Sigmoid colon (tissue), 7 donors: Measurements from ENCODE around the gene LRP6. TPM values are rescaled to one million over a fixed set of nuclear protein-coding genes. Genes with fewer than 3 reads are reported as not detected.

Experiments used
- DNase-seq: peaks from one replicate; pipeline ENCODE4 v3.0.0-alpha.2; 2019
- H3K27ac ChIP-seq, 4 donors: fragments of 200-600 bp; sonication (generic); one replicate each; pipeline ENCODE4 v1.5.1; 2016 to 2019; ENCODE audit warnings: mild to moderate bottlenecking in 1 of 4
- H3K27me3 ChIP-seq, 3 donors: fragments of 200-600 bp; sonication (generic); one replicate each; pipeline ENCODE4 v1.5.1; 2019; ENCODE audit warnings: mild to moderate bottlenecking in 1 of 3
- H3K36me3 ChIP-seq, 4 donors: fragments of 200-600 bp; sonication (generic); one replicate each; pipeline ENCODE4 v1.5.1; 2016 to 2019
- H3K4me1 ChIP-seq, 4 donors: fragments of 200-600 bp; sonication (generic); one replicate each; pipeline ENCODE4 v1.5.1; 2017 to 2019
- H3K4me3 ChIP-seq, 4 donors: fragments of 200-600 bp; sonication (generic); one replicate each; pipeline ENCODE4 v1.5.1; 2017 to 2019; ENCODE audit warnings: mild to moderate bottlenecking in 2 of 4, moderate library complexity in 1 of 4
- H3K9me3 ChIP-seq, 4 donors: fragments of 200-600 bp in 3 of 4; sonication (generic) in 3 of 4; one replicate each; pipeline versions ENCODE4 v1.5.1 to v1.6.1; 2013 to 2019
- CTCF ChIP-seq, 4 experiments: fragments of 450-650 bp in 3 of 4; fragments of 200-600 bp in 1 of 4; IDR thresholded peaks; one replicate each; pipeline ENCODE4 v1.5.1; 2016 to 2019; ENCODE audit warnings: antibody characterized with exemption in 4 of 4, mild to moderate bottlenecking in 3 of 4, moderate library complexity in 2 of 4
- EP300 ChIP-seq, 4 donors: sonication (generic); formaldehyde crosslinking; IDR thresholded peaks; one replicate each; pipeline ENCODE4 v1.6.1; 2017; ENCODE audit warnings: antibody characterized with exemption in 4 of 4
- POLR2A ChIP-seq, 2 donors: fragments of 450-650 bp; IDR thresholded peaks; one replicate each; pipeline ENCODE4 v1.6.1; 2016; ENCODE audit warnings: antibody characterized with exemption in 2 of 2, mild to moderate bottlenecking in 2 of 2, moderate library complexity in 2 of 2
- POLR2AphosphoS5 ChIP-seq, 4 donors: sonication (generic); formaldehyde crosslinking; IDR thresholded peaks; one replicate each; pipeline ENCODE4 v1.6.1; 2017; ENCODE audit warnings: antibody characterized with exemption in 4 of 4
- WGBS, 2 donors: extraction: QIAGEN DNeasy Blood & Tissue Kit; methylation state at CpG; one replicate each; pipeline ENCODE4 v1.1.7; 2013; 5-methylcytosine and 5-hydroxymethylcytosine counted together
- intact Hi-C: fragments of 100-400 bp; cut with DNase I; formaldehyde crosslinking; loops from one replicate; pipeline ENCODE4 v1.15.1; 2023
- polyA plus RNA-seq, 3 donors: library from polyadenylated mRNA; stranded (reverse); fragments of 200-250 nt; gene quantifications; one replicate each; pipeline ENCODE4 v1.2.3, GENCODE V29; 2013
- total RNA-seq, 4 donors: library from RNA; depleted of rRNA; stranded (reverse); fragments of >200 nt; gene quantifications; one replicate each; pipeline ENCODE4 v1.1.0, GENCODE V29; 2016
- donor health status: healthy with polysubstance abuse.
- donor health status: Bipolar disorder and iron deficiency.
- donor health status: healthy.

LRP6 gene
- total and polyA plus RNA-seq, 7 donors = 1.8 to 55.1 (median 36.0) TPM

GRCh38 chr12:12180136-12180535, 86.7 kb downstream of the LRP6 start:
- Histone ChIP-seq H3K4me3 (no peak overlapping the region), H3K4me1 (peaks cover 0 to 26% (median 22%) of the 10 kb centered on the region in 4 donors), H3K27ac (no peak overlapping the region), H3K36me3 (no peaks in the 10 kb centered on the region), H3K27me3 (no peaks in the 10 kb centered on the region), H3K9me3 (no peaks in the 10 kb centered on the region)
- 0 to 39% methylated on average over 1 of the region's 1 CpG for WGBS, 2 donors
- no peak for DNase-seq
- TF ChIP-seq CTCF (IDR thresholded peaks at IDR 0.05) = no peak
- TF ChIP-seq POLR2A (IDR thresholded peaks at IDR 0.05) = no peak
- TF ChIP-seq EP300 (IDR thresholded peaks at IDR 0.05) = no peak
- TF ChIP-seq POLR2AphosphoS5 (IDR thresholded peaks at IDR 0.05) = no peak
- intact Hi-C loops = no loop called here

- DNase-seq = no peak
- Histone ChIP-seq H3K27ac (no peak overlapping the region), H3K4me3 (no peak overlapping the region), H3K36me3 (no peaks in the 10 kb centered on the region), H3K9me3 (no peaks in the 10 kb centered on the region), H3K27me3 (no peaks in the 10 kb centered on the region), H3K4me1 (peaks cover 0 to 19% (median 16%) of the 10 kb centered on the region in 4 donors)
- intact Hi-C loops = no loop called here
- TF ChIP-seq EP300 (IDR thresholded peaks at IDR 0.05) (no peak), CTCF (IDR thresholded peaks at IDR 0.05) (no peak), POLR2A (IDR thresholded peaks at IDR 0.05) (no peak), POLR2AphosphoS5 (IDR thresholded peaks at IDR 0.05) (no peak)
- 90 to 98% methylated on average over 2 of the region's 2 CpGs for WGBS, 2 donors
Observed at GRCh38 chr12:12178559-12178958, 88.3 kb downstream of the LRP6 start.

- no peaks in the 10 kb centered on the region for H3K27me3 ChIP-seq
- 87 to 91% methylated on average over 3 of the region's 3 CpGs for WGBS, 2 donors
- TF ChIP-seq POLR2A (IDR thresholded peaks at IDR 0.05) (no peak), CTCF (IDR thresholded peaks at IDR 0.05) (no peak), POLR2AphosphoS5 (IDR thresholded peaks at IDR 0.05) (no peak), EP300 (IDR thresholded peaks at IDR 0.05) (no peak)
- H3K36me3 ChIP-seq = no peaks in the 10 kb centered on the region
- no peaks in the 10 kb centered on the region for H3K9me3 ChIP-seq
- intact Hi-C loops = no loop called here
- no peak for DNase-seq
- H3K27ac ChIP-seq = no peak overlapping the region
- H3K4me1 ChIP-seq = peaks cover 0 to 20% (median 13%) of the 10 kb centered on the region in 4 donors
- H3K4me3 ChIP-seq = no peak overlapping the region
Observed at GRCh38 chr12:12176402-12176801, 90.4 kb downstream of the LRP6 start.

GRCh38 chr12:12171991-12172511, 94.8 kb downstream of the LRP6 start:
- WGBS, 2 donors = 33 to 70% methylated on average over 1 of the region's 1 CpG
- Histone ChIP-seq H3K27ac (peak overlapping the region in 1 of 4 donors; percentile 10), H3K36me3 (no peaks in the 10 kb centered on the region), H3K4me3 (no peak overlapping the region), H3K27me3 (no peaks in the 10 kb centered on the region), H3K9me3 (no peaks in the 10 kb centered on the region), H3K4me1 (peaks cover 0 to 20% (median 13%) of the 10 kb centered on the region in 4 donors)
- no peak for TF ChIP-seq EP300 (IDR thresholded peaks at IDR 0.05)
- no peak for TF ChIP-seq POLR2A (IDR thresholded peaks at IDR 0.05)
- no peak for TF ChIP-seq CTCF (IDR thresholded peaks at IDR 0.05)
- TF ChIP-seq POLR2AphosphoS5 (IDR thresholded peaks at IDR 0.05) = no peak
- intact Hi-C loops = no loop called here
- no peak for DNase-seq

GRCh38 chr12:12167847-12168246, 99.0 kb downstream of the LRP6 start:
- H3K9me3 ChIP-seq = no peaks in the 10 kb centered on the region
- peaks cover 0 to 30% (median 21%) of the 10 kb centered on the region in 4 donors for H3K4me1 ChIP-seq
- no peak overlapping the region for H3K4me3 ChIP-seq
- DNase-seq = no peak
- peaks cover 0 to 3% (median 0%) of the 10 kb centered on the region in 4 donors for H3K36me3 ChIP-seq
- 13 to 68% methylated on average over 1 of the region's 1 CpG for WGBS, 2 donors
- intact Hi-C loops = loop anchor here (10.0 kb wide), 1 partner anchor 157 kb away; no protein-coding TSS in a partner anchor
- TF ChIP-seq EP300 (IDR thresholded peaks at IDR 0.05) (no peak), POLR2AphosphoS5 (IDR thresholded peaks at IDR 0.05) (no peak), CTCF (IDR thresholded peaks at IDR 0.05) (no peak), POLR2A (IDR thresholded peaks at IDR 0.05) (no peak)
- peak overlapping the region in 1 of 4 donors; percentile 8 for H3K27ac ChIP-seq
- no peaks in the 10 kb centered on the region for H3K27me3 ChIP-seq
